NOMO-1 (cell line): Measurements from ENCODE around the gene NTF3.
"Not testable (repeated sequence)": the region's sequence is repeated elsewhere in the genome, so short reads cannot be mapped to it uniquely, and the experiment has no call there.

ENCODE experiments used
- DNase-seq, 2 experiments: peaks; one replicate each; lab custom pipeline; 2025; ENCODE audit not compliant: unreplicated experiment in 2 of 2; lab: John Stamatoyannopoulos, UW

NTF3 gene

GRCh38 chr12:5524769-5525436 is 93.0 kb downstream of the NTF3 start:
- DNase-seq, result no peak

- DNase-seq, result no peak
Observed at GRCh38 chr12:5525783-5526367, 94.0 kb downstream of the NTF3 start.

- no peak for DNase-seq
Observed at GRCh38 chr12:5533368-5533767, 101.5 kb downstream of the NTF3 start.

GRCh38 chr12:5534426-5535199 is 102.7 kb downstream of the NTF3 start:
- no peak for DNase-seq

DNA sequence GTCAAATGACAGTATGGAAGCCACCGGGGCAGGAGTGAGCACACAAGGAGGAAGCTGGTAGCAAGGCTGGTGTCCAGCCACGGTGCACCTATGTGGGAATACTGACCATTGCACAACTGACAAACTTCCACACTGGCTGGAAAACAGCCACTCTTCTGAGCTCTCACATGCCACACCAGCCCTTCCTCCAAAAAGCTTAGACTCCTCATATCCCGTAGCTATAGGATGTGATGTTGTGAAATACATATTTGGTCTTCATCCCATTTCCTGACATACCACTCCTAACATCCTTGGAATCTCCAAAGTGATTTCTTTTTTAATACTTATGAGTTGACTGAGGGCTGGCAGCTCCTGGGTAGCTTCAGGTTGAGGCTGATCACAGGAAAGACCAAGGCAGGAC is 103.6 kb downstream of the NTF3 start:
- DNase-seq, result no peak

DNA sequence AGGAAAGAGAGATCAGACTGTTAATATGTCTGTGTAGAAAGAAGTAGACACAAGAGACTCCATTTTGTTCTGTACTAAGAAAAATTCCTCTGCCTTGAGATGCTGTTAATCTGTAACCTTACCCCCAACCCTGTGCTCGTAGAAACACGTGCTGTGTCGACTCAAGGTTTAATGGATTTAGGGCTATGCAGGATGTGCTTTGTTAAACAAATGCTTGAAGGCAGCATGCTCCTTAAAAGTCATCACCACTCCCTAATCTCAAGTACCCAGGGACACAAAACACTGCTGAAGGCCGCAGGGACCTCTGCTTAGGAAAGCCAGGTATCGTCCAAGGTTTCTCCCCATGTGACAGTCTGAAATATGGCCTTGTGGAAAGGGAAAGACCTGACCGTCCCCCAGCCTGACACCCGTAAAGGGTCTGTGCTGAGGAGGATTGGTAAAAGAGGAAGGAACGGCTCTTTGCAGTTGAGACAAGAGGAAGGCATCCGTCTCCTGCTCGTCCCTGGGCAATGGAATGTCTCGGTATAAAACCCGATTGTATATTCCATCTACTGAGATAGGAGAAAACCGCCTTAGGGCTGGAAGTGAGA is 105.2 kb downstream of the NTF3 start:
- DNase-seq, result not testable (repeated sequence)

GRCh38 chr12:5537771-5538170 is 105.9 kb downstream of the NTF3 start:
- no peak for DNase-seq
